GM19468 (cell line): ENCODE data around the gene MAML3.
A peak's percentile ranks its signal among the peaks of the same experiment; 100 is the strongest.

Experiments used
- ATAC-seq: cut with Tn5 transposase; IDR thresholded peaks from one replicate; pipeline ENCODE4 v1.9.1; 2021; ENCODE audit warnings: mild to moderate bottlenecking, moderate library complexity, moderate number of reproducible peaks; ENCODE audit not compliant: unreplicated experiment; ENCODE audit errors: extremely low read depth

The MAML3 gene

DNA sequence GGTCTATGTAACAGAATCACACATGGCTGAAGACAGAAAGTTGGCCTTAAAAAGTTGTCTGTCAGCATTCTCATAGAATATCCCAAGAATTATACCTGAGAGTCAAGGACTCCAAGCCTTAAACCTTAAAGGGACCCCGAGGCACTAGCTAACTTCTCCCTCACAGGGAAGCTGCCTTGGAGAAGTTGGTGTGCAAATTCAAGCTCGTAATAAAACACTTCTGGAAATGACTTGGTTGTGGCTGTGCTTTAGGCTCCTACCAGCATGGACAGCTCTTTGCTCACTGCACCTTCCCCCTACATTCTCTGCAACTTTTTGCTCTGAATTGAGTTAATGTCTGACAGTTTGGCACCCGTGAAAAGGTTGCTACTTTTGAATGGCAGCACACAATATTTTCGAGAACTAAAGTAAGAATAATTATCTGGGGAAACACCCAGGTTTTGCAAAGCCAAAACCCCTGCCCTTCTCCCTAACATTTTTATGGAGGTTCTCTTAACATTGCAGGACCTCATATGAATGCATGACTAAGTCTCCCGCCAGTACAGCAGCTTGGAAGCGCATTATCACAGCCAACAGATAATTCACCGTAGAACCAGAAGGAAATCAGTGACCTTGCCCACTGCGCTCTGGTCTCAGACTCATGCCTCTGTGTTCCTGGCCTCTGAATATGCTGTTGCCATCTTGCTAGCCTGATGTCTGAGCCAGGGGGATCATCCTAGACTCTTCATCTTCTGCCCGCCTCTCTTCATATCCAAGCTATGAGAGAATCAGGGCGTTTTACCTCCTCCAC is 397.4 kb downstream of the MAML3 start:
- no peak for ATAC-seq

GRCh38 chr4:139754938-139755337 is 399.0 kb downstream of the MAML3 start:
- no peak for ATAC-seq

DNA sequence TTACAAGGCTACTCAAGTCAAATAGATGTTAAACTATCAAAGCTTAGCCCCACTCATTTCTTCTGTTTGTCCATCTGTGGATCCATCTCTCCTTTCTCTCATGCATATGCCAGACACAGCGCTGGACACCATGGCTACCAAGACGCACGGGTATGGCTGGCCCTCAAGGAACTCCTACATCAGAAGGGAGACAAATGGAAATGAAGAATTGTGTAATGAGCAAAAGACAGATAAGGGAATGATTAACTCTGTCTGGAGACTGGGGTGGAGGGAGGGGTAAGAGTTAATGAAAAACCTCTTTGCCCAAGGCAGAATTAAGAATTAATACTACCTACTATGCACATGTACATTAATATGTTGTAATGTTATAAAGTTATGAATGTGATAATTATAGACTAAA is 400.3 kb downstream of the MAML3 start:
- no peak for ATAC-seq

DNA sequence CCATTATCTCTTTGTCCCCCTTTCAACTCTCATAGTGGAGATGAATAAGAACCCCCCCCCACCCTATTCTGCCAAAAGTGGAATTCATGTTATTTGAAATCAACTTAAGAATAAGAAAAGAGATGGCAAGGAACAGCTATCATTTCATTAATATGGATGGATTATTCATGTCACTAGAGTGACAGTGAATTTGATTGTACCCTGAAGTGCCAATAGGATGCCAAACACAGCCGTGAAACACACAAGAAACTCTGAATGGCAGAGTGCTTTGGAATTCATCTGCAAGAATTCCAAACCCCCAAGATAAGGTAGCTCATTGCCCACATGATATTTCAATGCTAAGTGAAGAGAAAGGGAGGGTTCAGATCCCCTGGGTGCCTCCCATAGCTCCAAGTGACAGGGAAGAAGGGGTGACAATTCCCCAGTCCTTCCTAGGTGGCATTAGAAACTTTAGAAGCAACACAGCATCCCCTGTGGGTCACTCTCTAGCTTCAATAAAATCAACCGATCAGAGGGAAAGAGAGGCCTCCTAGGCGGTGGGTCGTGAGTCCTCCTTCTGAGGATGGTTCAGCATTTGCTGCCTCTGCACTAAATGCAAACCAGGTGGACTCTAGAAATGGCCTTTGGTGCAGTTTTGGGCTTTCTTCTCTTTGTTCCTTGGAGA is 404.0 kb downstream of the MAML3 start:
- no peak for ATAC-seq

GRCh38 chr4:139749338-139749737 is 404.6 kb downstream of the MAML3 start:
- ATAC-seq: no peak

DNA sequence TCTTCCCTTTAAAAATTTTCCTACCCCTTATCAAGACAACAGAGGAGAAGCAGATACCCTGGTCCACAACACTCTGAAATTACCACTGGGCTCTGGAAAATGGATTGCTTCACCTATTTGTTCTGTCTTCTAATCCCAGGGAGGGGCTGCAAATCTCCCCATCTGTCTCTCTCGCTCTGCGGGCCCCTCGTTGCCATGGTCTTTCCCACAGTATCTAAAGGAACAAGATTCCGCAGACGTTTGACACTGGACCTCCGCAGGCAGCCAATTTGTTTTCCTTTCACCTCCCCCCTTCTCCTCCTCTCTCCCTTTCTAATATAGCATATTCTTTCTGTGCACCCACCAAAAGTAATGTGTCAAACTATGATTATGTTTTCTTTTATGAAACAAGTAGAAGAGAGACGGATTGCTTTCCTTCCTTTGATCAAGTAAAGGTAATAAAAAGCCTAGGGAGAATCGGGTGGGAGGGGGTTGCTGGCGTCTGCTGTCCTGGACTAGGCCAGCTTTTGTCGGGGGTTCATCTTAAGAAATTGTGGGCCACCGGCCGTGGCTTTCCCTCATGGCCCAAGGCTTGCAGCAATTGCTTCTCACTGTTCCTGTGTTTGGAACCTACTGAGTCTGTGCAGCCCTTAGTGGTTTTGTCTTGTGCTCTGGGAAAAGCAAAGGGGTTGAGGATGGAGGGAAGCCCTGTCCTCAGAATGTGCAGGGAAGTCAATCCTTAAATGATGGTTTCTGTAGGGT is 407.4 kb downstream of the MAML3 start:
- no peak for ATAC-seq

GRCh38 chr4:139745111-139745639 is 408.8 kb downstream of the MAML3 start:
- no peak for ATAC-seq

- ATAC-seq: no peak
Observed at GRCh38 chr4:139744232-139744631, 409.8 kb downstream of the MAML3 start.

DNA sequence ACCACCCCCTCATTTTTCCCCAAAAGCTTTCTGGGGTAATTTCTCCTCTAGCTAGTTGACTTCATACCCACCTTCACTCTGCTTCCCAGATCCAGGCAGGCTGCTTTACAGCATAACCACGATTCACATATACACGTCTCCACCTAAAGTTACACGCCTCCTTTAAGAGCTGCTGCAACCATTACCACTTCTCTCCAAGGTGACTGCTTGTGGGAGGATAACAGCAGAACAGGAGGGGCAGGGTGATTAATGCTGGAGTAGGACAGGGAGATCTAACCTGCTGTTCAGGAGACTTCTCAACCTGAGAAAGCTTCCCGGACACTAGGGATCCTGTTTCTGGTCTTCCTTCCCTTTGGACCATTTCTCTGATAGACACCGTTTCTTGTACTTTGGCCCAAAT is 411.0 kb downstream of the MAML3 start:
- ATAC-seq: no peak

DNA sequence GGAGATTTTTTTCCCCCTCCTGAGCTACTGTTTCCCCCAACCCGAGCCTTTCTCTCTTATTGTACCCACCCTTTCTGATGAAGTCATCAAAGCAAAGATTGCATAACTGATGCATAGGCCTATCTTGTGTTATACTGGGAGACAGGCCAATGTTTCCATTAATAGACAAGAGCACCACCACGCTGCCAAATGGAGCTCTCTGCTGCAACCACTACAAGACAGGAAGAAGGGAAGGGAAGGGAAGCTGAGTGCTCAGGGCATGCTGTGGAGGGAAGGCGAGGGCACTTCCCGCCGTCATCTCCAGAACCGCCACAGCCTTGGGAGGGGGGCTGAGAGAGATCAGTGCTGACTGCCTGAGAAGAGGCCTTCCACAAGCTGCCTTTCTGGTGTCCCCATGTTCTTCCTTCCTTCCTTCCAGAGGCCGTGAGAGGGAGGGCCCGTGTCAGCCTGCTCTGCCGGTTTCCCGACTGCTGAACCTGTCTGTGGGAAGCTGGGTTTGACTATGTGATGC is 413.4 kb downstream of the MAML3 start:
- ATAC-seq: no peak

DNA sequence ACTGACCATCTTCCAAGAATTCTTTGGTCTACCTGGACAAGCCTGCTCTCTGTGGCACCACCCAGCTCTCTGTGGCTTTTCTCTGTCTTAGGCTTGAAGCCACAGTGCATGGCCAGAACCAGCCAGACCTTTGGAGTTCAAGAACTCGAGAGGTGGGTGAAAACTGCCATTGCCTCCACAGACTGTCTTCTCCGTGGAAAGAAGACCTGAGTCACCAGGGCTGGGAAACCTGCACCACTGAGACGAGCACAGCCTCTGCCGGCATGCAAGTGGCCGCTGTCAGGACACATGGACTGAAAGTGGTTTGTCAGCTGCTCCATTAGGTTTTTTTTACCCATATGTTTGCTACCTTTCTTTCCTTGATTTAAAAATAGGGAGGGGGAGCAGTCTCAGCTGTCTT is 413.9 kb downstream of the MAML3 start:
- no peak for ATAC-seq

DNA sequence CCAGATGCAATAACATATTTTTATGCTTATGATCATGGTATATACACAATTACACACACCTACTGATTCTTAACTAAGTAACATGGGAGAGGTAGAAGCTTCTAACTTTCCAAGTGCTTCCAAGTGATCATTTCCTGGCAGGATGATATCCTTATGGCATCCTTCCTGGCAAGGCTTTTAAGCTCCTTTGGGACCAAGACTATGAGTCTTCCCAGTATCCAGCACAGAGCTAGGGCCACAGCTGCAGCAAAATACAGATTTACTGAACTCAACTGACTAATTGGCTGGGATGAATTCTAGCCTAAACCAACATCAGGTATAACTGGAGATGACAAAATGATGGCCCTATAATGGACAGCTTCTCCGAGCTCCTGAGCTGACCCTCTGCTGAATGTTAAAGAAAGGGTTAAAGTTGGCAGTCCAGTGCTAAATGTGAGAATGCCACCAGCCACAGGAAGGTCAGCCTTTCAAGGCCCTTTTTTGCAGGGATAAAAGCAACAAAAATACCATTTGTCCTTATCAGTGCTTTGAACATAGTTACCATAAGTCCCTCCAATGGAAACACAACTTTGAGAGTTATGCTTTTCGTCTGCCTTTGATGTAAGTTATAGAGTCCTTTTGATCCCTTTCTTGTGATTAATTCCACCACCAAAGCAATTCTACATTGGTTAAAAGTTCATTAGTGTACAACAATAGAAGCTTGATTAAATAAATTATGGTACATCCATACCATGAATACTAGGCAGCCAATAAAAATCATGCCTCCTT is 415.0 kb downstream of the MAML3 start:
- no peak for ATAC-seq

GRCh38 chr4:139736661-139737060 is 417.3 kb downstream of the MAML3 start:
- ATAC-seq: no peak

DNA sequence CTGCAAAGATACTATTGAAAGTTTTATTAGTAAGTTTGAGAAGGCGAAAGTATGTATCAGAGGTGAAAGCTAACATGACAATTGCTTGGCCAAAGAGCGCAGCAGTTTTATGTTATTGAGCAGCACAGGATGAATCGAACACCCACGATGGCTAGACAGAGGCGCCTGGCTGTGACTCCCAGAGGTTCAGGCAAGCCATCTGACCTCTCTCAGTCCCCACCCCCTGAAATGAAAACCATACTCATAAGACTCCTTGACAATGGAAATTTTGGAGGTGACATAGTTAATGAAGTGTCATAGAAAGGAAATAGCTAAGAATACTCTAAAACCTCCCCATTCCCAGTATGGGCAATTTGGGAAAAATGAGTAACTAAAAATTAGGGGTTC is 417.7 kb downstream of the MAML3 start:
- no peak for ATAC-seq

DNA sequence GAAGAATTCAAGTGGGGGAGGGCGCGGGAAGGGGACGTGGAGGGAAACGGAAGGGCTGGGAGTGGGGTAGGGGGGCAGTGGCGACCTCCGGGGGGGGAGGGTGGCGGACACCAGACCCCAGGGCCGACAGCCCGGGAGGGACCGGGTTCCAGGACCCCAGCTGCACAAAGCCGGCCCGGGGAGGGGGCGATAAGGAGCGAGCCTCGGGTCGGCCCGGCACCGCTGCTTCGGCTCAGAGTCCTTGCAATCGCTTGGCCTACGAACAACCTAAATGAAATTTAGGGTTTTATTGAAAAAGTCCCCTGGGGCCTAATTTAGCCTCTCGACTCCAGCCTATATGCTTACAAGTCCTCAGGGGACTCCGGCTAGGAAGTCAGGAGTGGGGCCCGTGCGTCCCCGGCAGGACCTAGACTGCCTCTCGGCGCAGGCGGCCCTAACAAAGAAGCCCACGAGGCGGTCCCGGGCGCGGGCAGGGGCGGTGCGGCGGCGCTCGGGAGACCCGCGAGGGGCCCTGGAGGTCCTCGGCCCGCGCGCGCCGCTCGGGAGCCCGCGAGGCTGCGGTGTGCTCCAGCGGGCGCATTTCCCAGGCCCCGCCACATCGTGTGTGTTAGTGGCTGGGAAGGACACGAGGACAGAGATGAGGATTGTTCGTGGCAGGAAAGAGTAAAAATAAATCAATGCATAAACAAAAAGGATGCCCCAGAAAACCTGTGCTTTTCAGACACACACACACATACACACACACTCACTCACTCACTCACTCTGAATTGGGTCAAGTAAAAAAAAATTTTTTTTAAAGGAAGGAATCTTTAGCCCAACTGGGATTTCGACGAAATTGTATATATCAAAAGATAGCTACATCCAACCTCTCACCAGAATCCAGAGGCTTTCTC is 418.4 kb downstream of the MAML3 start:
- ATAC-seq: no peak

DNA sequence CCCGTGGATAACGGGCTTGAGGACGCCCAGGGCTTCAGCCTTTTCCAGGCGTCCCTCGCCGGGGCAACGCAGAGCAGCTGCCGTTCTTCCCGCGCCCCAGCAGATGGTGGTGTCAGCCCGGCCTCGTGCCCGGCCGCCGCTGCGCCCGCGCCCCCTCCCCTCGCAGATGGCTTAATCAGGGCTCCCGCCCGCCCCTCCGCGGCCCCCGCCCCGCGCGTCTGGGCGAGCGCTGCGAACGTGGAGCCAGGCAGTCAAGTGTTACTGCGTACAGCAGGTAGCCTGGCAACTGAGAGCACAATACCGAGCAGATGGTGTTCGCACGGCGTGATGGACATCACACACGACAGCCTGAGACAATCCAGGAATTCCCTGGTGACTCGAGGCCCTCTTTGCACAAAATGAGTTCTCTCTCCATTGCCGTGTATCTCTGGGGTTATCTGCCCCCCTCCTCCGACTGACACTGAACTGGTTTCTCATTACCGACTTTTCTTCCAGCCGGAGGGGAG is 419.1 kb downstream of the MAML3 start:
- peak; percentile 55 for ATAC-seq

- ATAC-seq: no peak
Observed at GRCh38 chr4:139734201-139734874, 419.6 kb downstream of the MAML3 start.

DNA sequence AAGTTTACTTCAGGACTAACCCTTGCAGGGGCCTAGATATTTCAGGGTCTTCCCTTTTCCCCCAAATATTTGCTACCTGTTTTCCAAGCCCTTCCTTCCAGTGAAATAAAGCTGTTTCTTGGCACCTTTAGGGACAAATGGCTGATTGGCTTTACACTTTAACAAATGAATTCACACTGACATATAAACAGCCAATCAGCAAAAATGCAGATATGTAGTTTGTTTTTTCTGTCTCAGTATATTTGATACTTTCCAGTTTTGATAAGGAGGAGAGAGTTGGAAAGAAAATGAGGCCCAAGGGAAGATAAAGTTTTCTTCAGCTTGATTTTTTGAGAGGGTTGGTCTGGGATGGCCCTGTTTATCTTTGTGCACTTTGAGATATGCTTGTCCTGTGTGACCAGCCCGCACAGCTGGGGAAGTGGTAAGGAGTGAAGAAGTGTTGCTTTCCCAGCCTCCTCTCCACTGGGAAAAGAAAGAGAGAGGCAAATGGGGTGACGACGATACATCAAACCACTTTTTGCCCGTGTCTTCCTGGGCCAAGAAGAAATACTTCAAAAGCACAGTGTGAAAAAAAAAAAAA is 420.9 kb downstream of the MAML3 start:
- ATAC-seq: no peak
